ENCODE results near the gene SSBP3.

Gene SSBP3

DNA sequence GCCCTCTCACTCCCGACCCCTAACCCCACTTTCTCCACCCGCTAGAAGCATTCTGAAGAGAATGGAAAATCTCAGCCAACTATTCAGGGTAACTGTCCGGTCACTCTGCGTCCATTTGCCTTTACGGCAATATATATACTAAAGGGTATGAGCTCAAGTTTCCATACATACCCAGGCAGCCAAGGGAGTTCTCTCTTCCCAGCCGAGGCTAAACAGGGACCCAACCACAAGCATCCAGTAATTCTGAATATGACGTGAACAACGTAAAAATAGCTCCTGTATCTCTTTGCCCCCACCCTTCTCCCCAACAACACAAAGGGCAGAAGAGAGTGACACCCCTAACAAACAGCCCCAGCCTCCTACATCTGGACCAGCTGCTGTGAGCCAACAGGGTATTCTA lies 67.7 kb downstream of the SSBP3 start:
- TF ChIP-seq, protein P1, sequence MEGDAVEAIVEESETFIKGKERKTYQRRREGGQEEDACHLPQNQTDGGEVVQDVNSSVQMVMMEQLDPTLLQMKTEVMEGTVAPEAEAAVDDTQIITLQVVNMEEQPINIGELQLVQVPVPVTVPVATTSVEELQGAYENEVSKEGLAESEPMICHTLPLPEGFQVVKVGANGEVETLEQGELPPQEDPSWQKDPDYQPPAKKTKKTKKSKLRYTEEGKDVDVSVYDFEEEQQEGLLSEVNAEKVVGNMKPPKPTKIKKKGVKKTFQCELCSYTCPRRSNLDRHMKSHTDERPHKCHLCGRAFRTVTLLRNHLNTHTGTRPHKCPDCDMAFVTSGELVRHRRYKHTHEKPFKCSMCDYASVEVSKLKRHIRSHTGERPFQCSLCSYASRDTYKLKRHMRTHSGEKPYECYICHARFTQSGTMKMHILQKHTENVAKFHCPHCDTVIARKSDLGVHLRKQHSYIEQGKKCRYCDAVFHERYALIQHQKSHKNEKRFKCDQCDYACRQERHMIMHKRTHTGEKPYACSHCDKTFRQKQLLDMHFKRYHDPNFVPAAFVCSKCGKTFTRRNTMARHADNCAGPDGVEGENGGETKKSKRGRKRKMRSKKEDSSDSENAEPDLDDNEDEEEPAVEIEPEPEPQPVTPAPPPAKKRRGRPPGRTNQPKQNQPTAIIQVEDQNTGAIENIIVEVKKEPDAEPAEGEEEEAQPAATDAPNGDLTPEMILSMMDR (conservative IDR thresholded peaks at IDR 0.05; ENCODE audit: low read depth, low read length): no peak
- no peak overlapping the region for H3K4me3 ChIP-seq (ENCODE audit: low read depth, low read length)
- no peak for DNase-seq (ENCODE audit: low read depth)

- DNase-seq (ENCODE audit: low read depth): peak; percentile 30
- H3K4me3 ChIP-seq (ENCODE audit: low read depth, low read length): no peak overlapping the region
- TF ChIP-seq, protein P1 (conservative IDR thresholded peaks at IDR 0.05; ENCODE audit: low read depth, low read length): no peak
These were observed 68.3 kb downstream of the SSBP3 start for GRCh38 chr1:54337928-54338327.

DNA sequence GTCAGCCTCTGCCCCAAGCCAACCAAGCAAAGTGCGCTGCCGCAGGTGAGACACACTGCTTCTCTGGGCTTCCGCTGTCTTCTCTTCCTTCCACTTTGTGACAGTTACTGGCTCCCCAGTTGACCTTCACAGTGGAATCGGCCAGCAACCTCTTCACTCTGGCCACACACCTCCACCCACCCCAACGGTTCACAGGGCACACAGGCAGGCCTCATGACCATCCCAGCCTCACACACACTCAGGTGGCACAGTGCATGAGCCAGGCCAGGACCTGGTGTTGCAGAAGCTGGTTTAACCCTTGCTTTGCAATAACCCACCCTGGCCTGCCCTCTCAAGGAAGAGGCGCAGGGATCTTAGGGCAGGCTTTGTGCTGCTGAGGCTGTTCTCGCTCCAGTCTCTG lies 69.2 kb downstream of the SSBP3 start:
- TF ChIP-seq, protein P1 (conservative IDR thresholded peaks at IDR 0.05; ENCODE audit: low read depth, low read length): no peak
- DNase-seq (ENCODE audit: low read depth): no peak

DNA sequence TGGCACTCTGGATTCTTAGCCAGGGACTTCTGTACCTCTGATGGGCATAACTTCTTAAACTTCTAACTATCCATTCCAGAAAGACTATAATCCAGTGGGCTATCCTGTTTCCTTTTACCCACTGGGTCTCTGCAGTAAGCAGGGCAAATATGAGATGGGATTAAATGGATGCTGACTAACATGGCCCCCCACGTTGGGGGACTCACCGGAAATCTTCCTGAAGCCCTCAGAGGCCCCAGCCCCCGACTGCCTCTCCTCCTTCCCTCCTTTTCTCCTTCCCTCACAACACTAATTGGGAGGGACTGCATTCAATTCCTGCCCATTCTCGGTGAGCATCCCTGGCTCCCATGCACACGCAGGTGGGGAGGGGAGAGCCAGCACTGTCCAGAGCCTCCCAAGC lies 70.1 kb downstream of the SSBP3 start:
- TF ChIP-seq, protein P1 (conservative IDR thresholded peaks at IDR 0.05; ENCODE audit: low read depth, low read length): no peak
- H3K4me3 ChIP-seq (ENCODE audit: low read depth, low read length): no peak overlapping the region
- no peak for DNase-seq (ENCODE audit: low read depth)

More for the DNA sequence above, 69.2 kb downstream of the SSBP3 start:
- no peak overlapping the region for H3K4me3 ChIP-seq (ENCODE audit: low read depth, low read length)

DNA sequence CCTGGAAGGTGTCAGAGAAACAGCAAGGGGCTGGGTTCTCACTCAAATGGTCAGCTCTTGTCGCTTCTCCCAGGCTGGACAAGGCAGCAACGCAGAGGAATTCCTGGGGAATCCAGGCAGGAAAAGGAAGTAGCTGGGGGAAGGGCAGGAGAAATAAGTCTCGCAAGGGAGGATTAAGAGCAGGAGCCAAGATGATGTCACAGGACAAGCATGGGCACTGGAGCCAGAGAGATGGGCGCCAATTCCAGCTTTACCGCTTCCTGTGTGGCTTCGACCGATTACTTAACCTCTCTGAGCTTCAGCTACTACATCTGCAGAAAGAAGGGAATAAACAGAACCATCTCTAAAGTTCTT lies 70.5 kb downstream of the SSBP3 start:
- TF ChIP-seq, protein P1 (conservative IDR thresholded peaks at IDR 0.05; ENCODE audit: low read depth, low read length): no peak
- H3K4me3 ChIP-seq (ENCODE audit: low read depth, low read length): peak overlapping the region; percentile 37
- DNase-seq (ENCODE audit: low read depth): peak; percentile 84

- peak; percentile 77 for DNase-seq (ENCODE audit: low read depth)
- TF ChIP-seq, protein P1 (conservative IDR thresholded peaks at IDR 0.05; ENCODE audit: low read depth, low read length): no peak
- peak overlapping the region; percentile 37 for H3K4me3 ChIP-seq (ENCODE audit: low read depth, low read length)
These were observed 71.0 kb downstream of the SSBP3 start for GRCh38 chr1:54335011-54335754.
